Esophagus squamous epithelium (tissue), 5 donors: ENCODE results near the gene ATF5. TPM values are rescaled to one million over a fixed set of nuclear protein-coding genes. Genes with fewer than 3 reads are reported as not detected.

Source experiments
- DNase-seq: peaks from one replicate; lab custom pipeline; 2025; lab: John Stamatoyannopoulos, UW
- H3K27ac ChIP-seq, 4 donors: fragments of 200-600 bp; sonication (generic); one replicate each; pipeline ENCODE4 v1.5.1; 2016 to 2019; ENCODE audit warnings: mild to moderate bottlenecking in 1 of 4
- H3K27me3 ChIP-seq, 4 donors: fragments of 200-600 bp; sonication (generic); 1 replicate in 3 of 4; 2 replicates in 1 of 4; pipeline versions ENCODE4 v1.5.1 to v1.6.0; 2017 to 2021; ENCODE audit warnings: antibody characterized with exemption in 1 of 4
- H3K36me3 ChIP-seq, 3 donors: fragments of 200-600 bp; sonication (generic); one replicate each; pipeline ENCODE4 v1.5.1; 2016 to 2019
- H3K4me1 ChIP-seq, 3 donors: fragments of 200-600 bp; sonication (generic); one replicate each; pipeline ENCODE4 v1.5.1; 2017 to 2019
- H3K4me3 ChIP-seq, 4 donors: fragments of 200-600 bp; sonication (generic); 1 replicate in 3 of 4; 2 replicates in 1 of 4; pipeline ENCODE4 v1.5.1; 2016 to 2019; ENCODE audit warnings: mild to moderate bottlenecking in 2 of 4, moderate library complexity in 1 of 4
- H3K9me3 ChIP-seq, 3 donors: fragments of 200-600 bp; sonication (generic); one replicate each; pipeline ENCODE4 v1.5.1; 2016 to 2019
- POLR2A ChIP-seq, 4 donors: fragments of 450-650 bp; IDR thresholded peaks; one replicate each; pipeline ENCODE4 v1.6.1; 2017; ENCODE audit warnings: antibody characterized with exemption in 4 of 4, mild to moderate bottlenecking in 4 of 4, moderate library complexity in 3 of 4
- WGBS, 2 donors: methylation state at CpG; one replicate each; pipeline ENCODE4 v1.1.5; 2018; 5-methylcytosine and 5-hydroxymethylcytosine counted together
- intact Hi-C: fragments of 100-400 bp; cut with DNase I; formaldehyde crosslinking; loops from one replicate; pipeline ENCODE4 v1.15.0; 2022
- total RNA-seq, 4 donors: library from RNA; depleted of rRNA; stranded (reverse); fragments of >200 nt; gene quantifications; one replicate each; pipeline ENCODE4 v1.1.0, GENCODE V29; 2016
- TF ChIP-seq, protein P1 (sequence below), 6 experiments: fragments of 450-650 bp in 4 of 6; fragments of 200-600 bp in 2 of 6; sonication (generic) in 2 of 6; IDR thresholded peaks; one replicate each; pipeline ENCODE4 v1.5.1; 2016 to 2019; ENCODE audit warnings: antibody characterized with exemption in 6 of 6, mild to moderate bottlenecking in 4 of 6, moderate library complexity in 4 of 6
- donor health status: DM: yes; HTN: yes; CAD: no.

The ATF5 gene
- total RNA-seq, 4 donors from 2014 or later = 3.3 to 9.7 (median 8.2) TPM

DNA sequence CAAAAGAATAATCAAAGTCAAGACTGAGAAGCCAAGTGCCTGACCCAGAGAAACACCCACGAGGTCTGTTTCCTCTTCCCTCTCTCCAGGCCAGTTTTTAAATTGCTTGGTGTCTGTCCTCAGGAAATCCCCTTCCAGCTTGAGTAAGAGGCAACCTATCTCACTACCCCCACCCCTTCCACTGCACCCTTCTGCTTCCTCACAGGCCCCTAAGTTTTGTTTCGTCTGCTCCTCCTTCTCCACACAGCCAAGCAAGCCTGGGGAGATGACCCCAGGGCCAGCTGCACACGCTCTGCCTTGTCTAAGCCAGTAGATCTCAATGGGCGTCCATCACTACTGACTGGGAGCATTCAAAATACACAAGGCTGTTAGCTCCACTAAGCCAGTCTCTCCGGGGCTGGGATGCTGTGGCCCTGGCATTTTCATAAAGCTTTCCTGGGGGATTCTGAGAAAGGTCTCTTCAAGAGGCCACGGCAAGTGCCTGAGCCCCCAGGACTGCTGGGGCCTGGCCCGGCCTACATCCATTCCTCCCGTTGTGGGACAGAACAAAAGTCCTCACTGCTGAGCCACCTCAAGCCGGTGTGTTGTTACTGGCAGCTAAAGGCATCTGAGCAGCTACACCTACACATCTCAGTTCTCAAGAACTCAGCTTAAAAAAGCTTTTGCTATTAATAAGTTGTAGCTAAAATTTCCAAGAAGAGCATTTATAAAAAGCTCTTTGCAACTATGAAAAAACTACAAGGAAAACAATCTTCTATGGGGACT is 17.4 kb upstream of the ATF5 start:
- Histone ChIP-seq H3K27ac (peak overlapping the region in 1 of 4 donors; percentile 32), H3K27me3 (no peaks in the 10 kb centered on the region), H3K4me1 (peaks cover 3 to 15% (median 12%) of the 10 kb centered on the region in 3 donors), H3K36me3 (peaks cover 18 to 86% (median 24%) of the 10 kb centered on the region in 3 donors), H3K4me3 (no peak overlapping the region), H3K9me3 (no peaks in the 10 kb centered on the region)
- intact Hi-C loops = no loop called here
- DNase-seq = no peak
- TF ChIP-seq, protein P1, sequence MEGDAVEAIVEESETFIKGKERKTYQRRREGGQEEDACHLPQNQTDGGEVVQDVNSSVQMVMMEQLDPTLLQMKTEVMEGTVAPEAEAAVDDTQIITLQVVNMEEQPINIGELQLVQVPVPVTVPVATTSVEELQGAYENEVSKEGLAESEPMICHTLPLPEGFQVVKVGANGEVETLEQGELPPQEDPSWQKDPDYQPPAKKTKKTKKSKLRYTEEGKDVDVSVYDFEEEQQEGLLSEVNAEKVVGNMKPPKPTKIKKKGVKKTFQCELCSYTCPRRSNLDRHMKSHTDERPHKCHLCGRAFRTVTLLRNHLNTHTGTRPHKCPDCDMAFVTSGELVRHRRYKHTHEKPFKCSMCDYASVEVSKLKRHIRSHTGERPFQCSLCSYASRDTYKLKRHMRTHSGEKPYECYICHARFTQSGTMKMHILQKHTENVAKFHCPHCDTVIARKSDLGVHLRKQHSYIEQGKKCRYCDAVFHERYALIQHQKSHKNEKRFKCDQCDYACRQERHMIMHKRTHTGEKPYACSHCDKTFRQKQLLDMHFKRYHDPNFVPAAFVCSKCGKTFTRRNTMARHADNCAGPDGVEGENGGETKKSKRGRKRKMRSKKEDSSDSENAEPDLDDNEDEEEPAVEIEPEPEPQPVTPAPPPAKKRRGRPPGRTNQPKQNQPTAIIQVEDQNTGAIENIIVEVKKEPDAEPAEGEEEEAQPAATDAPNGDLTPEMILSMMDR (IDR thresholded peaks at IDR 0.05) = no peak
- no peak for TF ChIP-seq POLR2A (IDR thresholded peaks at IDR 0.05)
- WGBS, 2 donors = 46 to 64% methylated on average over 8 to 9 of the region's 9 CpGs

DNA sequence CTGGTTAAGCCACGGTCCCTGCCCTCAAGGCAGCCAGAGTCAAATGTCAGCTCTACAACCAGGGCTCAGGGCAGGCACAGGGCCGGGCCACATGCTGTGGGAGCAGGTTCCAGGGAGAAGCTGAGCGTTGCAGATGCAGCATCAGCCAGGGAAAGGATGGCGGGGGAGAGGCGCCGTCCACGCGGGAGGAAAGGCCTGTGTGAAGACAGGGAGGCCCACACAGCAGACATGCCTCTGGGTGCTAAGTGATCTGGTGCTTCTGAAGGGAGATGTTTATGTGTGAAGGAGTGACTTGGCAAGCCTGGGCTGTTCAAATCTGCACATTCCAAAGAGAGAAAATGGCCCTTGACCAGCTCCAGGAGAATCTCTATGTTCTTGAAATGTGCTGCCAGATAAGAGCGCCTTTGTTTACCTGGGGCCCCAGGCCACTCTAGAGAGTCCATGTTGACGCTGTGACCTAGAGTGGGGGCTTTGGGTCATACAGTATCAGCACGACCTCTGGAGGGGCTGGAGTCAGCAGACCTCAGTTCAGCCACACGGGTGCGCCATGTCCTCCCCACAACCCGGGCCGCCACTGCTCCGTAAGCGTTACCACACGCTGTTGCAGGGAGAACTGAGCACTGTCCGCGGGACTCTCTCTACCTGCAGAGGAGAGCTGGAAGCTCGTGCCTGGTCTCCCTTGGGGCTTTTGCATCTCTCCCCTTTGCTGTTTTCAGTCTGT is 15.9 kb upstream of the ATF5 start:
- 85 to 91% methylated on average over 15 to 17 of the region's 21 CpGs for WGBS, 2 donors
- Histone ChIP-seq H3K27ac (no peak overlapping the region), H3K4me1 (peaks cover 3 to 15% (median 12%) of the 10 kb centered on the region in 3 donors), H3K4me3 (no peak overlapping the region), H3K9me3 (no peaks in the 10 kb centered on the region), H3K27me3 (no peaks in the 10 kb centered on the region), H3K36me3 (peaks cover 12 to 86% (median 25%) of the 10 kb centered on the region in 3 donors)
- DNase-seq = no peak
- TF ChIP-seq POLR2A (IDR thresholded peaks at IDR 0.05) = no peak
- TF ChIP-seq, protein P1 (IDR thresholded peaks at IDR 0.05) = no peak
- intact Hi-C loops = no loop called here

DNA sequence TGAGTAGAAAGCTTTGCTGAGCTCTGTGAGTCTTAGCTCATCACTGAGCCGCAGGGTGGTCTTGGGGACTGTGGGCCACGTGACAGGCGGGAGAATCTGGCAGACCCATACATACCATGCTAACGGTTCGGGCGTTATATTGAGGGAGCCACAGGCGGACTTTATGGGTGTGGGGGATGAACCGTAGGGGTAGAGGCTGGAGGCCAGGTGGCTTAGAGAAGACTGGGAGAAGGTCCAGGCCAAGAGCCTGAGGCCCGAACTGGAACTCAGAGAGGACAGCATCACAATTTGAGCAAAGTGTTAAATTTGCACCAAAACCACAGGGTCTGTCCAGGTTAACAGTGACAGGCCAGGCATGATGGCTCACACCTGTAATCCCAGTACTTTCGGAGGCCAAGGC is 15.3 kb upstream of the ATF5 start:
- no peak for DNase-seq
- H3K36me3 ChIP-seq = peaks cover 6 to 86% (median 19%) of the 10 kb centered on the region in 3 donors
- intact Hi-C loops = no loop called here
- H3K27ac ChIP-seq = no peak overlapping the region
- H3K4me3 ChIP-seq = no peak overlapping the region
- WGBS, 2 donors = 85 to 86% methylated on average over 5 to 9 of the region's 10 CpGs
- TF ChIP-seq, protein P1 (IDR thresholded peaks at IDR 0.05) = no peak
- no peak for TF ChIP-seq POLR2A (IDR thresholded peaks at IDR 0.05)
- no peaks in the 10 kb centered on the region for H3K9me3 ChIP-seq
- H3K27me3 ChIP-seq = no peaks in the 10 kb centered on the region
- H3K4me1 ChIP-seq = peaks cover 3 to 15% (median 12%) of the 10 kb centered on the region in 3 donors

DNA sequence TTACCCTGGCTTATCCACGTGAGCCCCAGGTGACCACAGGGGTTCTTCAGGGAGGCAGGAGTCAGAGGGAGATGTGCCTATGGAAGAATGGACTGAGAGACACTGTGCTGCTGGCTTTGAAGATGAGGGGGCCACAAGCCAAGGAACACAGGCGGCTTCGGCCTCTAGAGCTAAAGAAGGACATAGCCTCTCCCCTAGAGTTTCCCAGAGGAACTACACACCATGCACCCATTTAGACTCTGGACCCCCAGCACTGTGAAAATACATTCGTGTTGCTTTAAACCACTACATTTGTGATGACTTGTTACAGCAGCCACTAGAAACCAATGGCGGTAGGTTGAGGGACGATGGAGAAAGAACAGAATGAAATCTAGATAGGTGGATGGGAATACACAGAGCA is 13.7 kb upstream of the ATF5 start:
- peaks cover 0 to 78% (median 4%) of the 10 kb centered on the region in 3 donors for H3K36me3 ChIP-seq
- H3K9me3 ChIP-seq = no peaks in the 10 kb centered on the region
- intact Hi-C loops = no loop called here
- no peaks in the 10 kb centered on the region for H3K27me3 ChIP-seq
- H3K4me3 ChIP-seq = no peak overlapping the region
- peaks cover 3 to 21% (median 12%) of the 10 kb centered on the region in 3 donors for H3K4me1 ChIP-seq
- TF ChIP-seq, protein P1 (IDR thresholded peaks at IDR 0.05) = no peak
- no peak for TF ChIP-seq POLR2A (IDR thresholded peaks at IDR 0.05)
- DNase-seq = no peak
- WGBS, 2 donors = 94 to 98% methylated on average over 6 of the region's 6 CpGs
- H3K27ac ChIP-seq = no peak overlapping the region
